ENCODE results near the gene CD2.

CD2 gene

GRCh38 chr1:116759636-116760035 lies 5.4 kb downstream of the CD2 start:
- no peak overlapping the region for H3K27ac ChIP-seq
- no peaks in the 10 kb centered on the region for H3K36me3 ChIP-seq
- no peaks in the 10 kb centered on the region for H3K9me3 ChIP-seq (ENCODE audit: severe bottlenecking)
- DNase-seq: no peak
- no peak overlapping the region for H3K4me3 ChIP-seq (ENCODE audit: low read depth, low read length)
- no peaks in the 10 kb centered on the region for H3K27me3 ChIP-seq (ENCODE audit: insufficient read depth, low read depth, severe bottlenecking)
- no peak for TF ChIP-seq CTCF (IDR thresholded peaks at IDR 0.05; ENCODE audit: low read depth, low read length)

DNA sequence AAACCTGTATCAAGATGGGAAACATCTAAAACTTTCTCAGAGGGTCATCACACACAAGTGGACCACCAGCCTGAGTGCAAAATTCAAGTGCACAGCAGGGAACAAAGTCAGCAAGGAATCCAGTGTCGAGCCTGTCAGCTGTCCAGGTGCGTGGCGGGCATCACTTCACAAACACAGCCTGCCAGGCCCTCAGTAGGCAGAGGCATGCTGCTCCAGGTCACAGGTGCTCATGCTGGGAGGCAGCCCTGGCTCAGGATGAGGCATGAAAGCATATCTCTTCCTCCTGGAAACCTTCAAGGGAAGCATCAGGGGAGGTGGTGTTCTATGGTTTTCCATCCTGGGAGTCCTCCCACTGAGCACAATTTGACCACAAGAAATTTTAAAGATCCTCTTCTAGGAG lies 6.3 kb downstream of the CD2 start:
- TF ChIP-seq CTCF (IDR thresholded peaks at IDR 0.05; ENCODE audit: low read depth, low read length): no peak
- no peak overlapping the region for H3K27ac ChIP-seq

DNA sequence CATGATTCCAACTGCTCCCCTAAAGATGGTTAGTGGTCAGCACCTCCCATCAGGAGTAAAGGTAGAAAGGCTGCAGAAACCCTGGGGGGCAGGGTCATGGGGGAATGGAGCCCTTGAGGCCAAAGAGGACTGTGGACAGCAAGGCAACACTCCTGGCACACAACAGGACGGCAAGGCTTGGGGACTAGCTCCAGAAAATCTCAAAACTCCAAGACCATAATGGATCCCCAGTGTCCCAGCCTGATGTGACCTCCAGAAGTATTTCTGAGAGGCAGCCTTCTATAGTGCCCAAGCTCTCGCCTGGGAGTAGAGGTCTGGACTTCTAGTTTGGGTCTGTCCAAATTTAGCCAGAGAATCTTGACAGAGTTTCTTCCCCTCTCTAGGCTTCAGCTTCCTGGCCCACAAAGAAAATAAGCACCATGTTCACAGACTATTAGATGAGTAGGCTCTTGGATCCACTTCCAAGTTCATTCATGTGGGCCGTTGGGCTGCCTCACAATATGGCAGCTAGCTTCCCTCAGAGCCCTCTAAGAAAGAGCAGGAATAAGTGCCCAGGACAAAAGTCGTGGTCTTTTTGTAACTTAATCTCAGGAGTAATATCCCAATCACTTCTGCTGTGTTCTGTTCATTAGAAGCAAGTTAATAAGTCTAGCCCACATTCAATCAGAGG lies 6.9 kb downstream of the CD2 start:
- Histone ChIP-seq H3K27ac (no peak overlapping the region), H3K4me3 (ENCODE audit: low read depth, low read length) (no peak overlapping the region), H3K9me3 (ENCODE audit: severe bottlenecking) (no peaks in the 10 kb centered on the region), H3K36me3 (no peaks in the 10 kb centered on the region), H3K27me3 (ENCODE audit: insufficient read depth, low read depth, severe bottlenecking) (no peaks in the 10 kb centered on the region)
- no peak for TF ChIP-seq CTCF (IDR thresholded peaks at IDR 0.05; ENCODE audit: low read depth, low read length)
- no peak for DNase-seq

More for the DNA sequence above, 6.3 kb downstream of the CD2 start:
- no peaks in the 10 kb centered on the region for H3K36me3 ChIP-seq
- no peaks in the 10 kb centered on the region for H3K9me3 ChIP-seq (ENCODE audit: severe bottlenecking)
- H3K27me3 ChIP-seq (ENCODE audit: insufficient read depth, low read depth, severe bottlenecking): no peaks in the 10 kb centered on the region
- no peak for DNase-seq
- no peak overlapping the region for H3K4me3 ChIP-seq (ENCODE audit: low read depth, low read length)

DNA sequence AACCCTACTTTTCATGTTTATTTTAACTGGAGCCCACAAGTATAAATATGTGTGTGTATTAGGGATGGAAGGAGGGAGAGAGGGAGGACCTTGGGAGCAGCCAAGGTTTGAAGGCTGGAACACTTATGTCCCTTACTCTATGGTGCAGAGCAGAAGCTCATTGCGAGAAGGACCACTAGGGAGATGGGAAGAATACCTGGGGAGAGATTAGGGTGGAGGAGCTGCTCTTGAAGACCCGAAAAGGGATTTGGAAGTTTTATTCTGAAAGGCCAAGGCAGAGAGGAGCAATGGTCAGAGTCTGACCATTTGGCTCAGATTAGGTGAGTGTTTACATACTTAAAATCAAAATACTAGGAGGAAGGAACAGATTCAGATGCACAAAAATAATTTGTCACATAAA lies 8.1 kb downstream of the CD2 start:
- TF ChIP-seq CTCF (IDR thresholded peaks at IDR 0.05; ENCODE audit: low read depth, low read length): no peak
- H3K27me3 ChIP-seq (ENCODE audit: insufficient read depth, low read depth, severe bottlenecking): no peaks in the 10 kb centered on the region
- DNase-seq: no peak
- no peak overlapping the region for H3K27ac ChIP-seq
- no peaks in the 10 kb centered on the region for H3K36me3 ChIP-seq
- no peaks in the 10 kb centered on the region for H3K9me3 ChIP-seq (ENCODE audit: severe bottlenecking)
- no peak overlapping the region for H3K4me3 ChIP-seq (ENCODE audit: low read depth, low read length)

DNA sequence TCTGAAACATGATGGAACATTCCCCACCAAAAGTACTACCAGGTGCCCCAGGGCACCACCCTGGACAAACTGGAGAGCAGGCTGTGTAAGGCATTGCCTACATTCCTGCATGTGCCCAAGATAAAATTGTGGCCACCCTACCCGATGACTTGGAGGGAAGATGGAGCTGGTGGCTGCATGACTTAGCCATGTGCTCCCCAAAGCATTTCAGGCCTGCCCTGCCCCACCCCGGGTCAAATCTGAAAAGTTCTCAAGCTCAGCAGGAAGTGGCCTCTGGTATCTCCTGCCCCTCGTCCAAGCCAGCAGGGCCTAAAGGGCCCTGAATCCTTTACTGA lies 8.5 kb downstream of the CD2 start:
- Histone ChIP-seq H3K36me3 (no peaks in the 10 kb centered on the region), H3K27ac (no peak overlapping the region), H3K9me3 (ENCODE audit: severe bottlenecking) (no peaks in the 10 kb centered on the region), H3K4me3 (ENCODE audit: low read depth, low read length) (no peak overlapping the region), H3K27me3 (ENCODE audit: insufficient read depth, low read depth, severe bottlenecking) (no peaks in the 10 kb centered on the region)
- DNase-seq: no peak
- TF ChIP-seq CTCF (IDR thresholded peaks at IDR 0.05; ENCODE audit: low read depth, low read length): no peak

DNA sequence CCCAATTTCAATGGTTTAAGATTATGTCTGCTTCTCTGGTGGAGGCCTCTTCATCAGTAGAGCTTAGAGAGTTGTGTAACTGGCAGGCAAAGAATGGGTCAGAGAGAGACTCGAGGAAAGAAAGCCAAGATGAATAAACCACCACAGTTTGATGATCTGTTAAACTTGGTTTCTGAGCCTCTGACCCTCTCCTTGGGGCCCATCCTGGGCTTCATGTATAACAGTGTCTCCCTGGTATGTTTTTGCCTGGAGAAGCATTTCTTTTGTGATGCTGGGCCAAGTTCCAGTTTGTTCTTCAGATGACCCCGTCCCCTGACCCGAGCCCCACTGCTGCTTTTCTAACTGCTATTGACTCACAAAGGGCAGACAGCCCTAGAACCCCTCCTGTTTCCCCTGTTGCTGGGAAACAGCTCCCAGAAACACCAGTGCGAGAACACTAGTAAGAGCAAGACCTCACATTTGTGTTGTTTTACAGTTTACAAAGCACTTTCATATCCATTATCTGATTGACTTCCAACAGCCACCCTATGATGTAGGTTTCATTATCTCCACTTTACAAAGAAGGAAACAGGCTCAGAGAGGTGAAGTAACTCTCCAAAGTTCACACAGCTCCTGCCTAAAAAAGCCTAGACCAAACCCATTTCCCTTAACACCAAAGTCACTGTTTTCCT lies 9.0 kb downstream of the CD2 start:
- Histone ChIP-seq H3K27ac (no peak overlapping the region), H3K36me3 (no peaks in the 10 kb centered on the region), H3K27me3 (ENCODE audit: insufficient read depth, low read depth, severe bottlenecking) (no peaks in the 10 kb centered on the region), H3K9me3 (ENCODE audit: severe bottlenecking) (no peaks in the 10 kb centered on the region), H3K4me3 (ENCODE audit: low read depth, low read length) (no peak overlapping the region)
- TF ChIP-seq CTCF (IDR thresholded peaks at IDR 0.05; ENCODE audit: low read depth, low read length): no peak
- no peak for DNase-seq

All from WERI-Rb-1 (cell line).